ENCODE results near the gene TBC1D19.
A peak's percentile ranks its signal among the peaks of the same experiment; 100 is the strongest.

The TBC1D19 gene

DNA sequence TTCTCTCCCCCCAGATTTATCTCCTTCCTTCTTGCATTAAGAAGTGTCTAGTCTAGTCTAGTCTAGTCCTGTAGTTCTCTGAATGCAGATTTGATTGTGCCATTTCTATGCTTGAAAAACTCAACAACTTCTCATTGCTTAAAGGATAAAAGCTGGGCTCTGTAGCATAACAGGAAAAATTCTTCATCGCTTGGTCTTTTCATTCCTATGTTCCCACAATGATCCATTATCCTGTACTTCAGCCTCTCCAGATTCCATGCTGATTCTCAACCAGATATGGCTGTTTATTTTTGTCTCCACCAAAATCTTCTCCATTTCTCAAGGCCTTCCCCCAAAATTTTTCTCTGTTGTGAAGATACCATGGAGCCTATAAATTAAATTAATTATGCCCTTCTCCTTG lies 173.9 kb downstream of the TBC1D19 start:
- no peaks in the 10 kb centered on the region for H3K27me3 Mint-ChIP-seq
- no peaks in the 10 kb centered on the region for H3K9me3 Mint-ChIP-seq
- H3K4me1 Mint-ChIP-seq: no peaks in the 10 kb centered on the region
- H3K27ac Mint-ChIP-seq: no peak overlapping the region
- no peak for ATAC-seq
- H3K4me3 Mint-ChIP-seq: no peak overlapping the region
- peaks cover 26% of the 10 kb centered on the region for H3K36me3 Mint-ChIP-seq

DNA sequence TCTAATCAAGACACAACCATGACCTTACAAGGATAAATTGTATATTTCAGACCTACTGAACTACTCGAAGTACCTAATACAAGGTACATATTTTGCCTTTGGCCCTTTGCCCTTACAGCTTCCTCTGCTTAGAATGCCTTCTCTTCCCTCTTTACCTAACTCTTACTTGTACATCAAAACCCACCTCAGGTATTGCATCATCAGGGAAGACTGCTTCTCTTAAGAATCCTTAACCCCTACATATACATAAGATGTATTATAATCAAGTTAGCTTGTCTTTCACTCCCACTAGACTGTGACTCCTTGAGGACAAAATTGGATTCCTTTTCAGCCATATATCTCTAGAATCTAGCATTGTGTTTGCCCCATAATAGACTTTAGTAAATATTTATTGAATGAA lies 175.0 kb downstream of the TBC1D19 start:
- Mint-ChIP-seq H3K4me3 (no peak overlapping the region), H3K27ac (no peak overlapping the region), H3K9me3 (no peaks in the 10 kb centered on the region), H3K4me1 (no peaks in the 10 kb centered on the region), H3K27me3 (no peaks in the 10 kb centered on the region), H3K36me3 (peaks cover 26% of the 10 kb centered on the region)
- no peak for ATAC-seq

DNA sequence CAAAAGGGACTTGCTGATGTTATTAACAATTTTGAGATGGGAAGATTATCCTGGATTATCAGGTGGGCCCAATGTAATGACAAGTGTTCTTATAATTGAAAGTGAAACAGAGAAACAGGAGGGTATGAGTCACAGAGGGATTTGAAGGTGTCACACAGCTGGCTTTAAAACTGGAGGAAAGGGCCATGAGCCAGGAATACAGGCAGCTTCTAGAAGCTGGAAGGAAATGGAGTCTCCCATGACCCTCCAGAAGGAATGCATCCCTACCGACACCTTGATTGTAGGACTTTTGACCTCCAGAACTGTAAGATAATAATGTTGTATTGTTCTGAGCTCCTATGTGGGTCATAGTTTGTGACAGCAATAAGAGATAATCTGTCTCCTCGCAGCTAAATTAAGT lies 178.8 kb downstream of the TBC1D19 start:
- H3K4me3 Mint-ChIP-seq: no peak overlapping the region
- no peak for ATAC-seq
- peaks cover 36% of the 10 kb centered on the region for H3K36me3 Mint-ChIP-seq
- no peaks in the 10 kb centered on the region for H3K9me3 Mint-ChIP-seq
- H3K4me1 Mint-ChIP-seq: no peaks in the 10 kb centered on the region
- no peak overlapping the region for H3K27ac Mint-ChIP-seq
- H3K27me3 Mint-ChIP-seq: no peaks in the 10 kb centered on the region

DNA sequence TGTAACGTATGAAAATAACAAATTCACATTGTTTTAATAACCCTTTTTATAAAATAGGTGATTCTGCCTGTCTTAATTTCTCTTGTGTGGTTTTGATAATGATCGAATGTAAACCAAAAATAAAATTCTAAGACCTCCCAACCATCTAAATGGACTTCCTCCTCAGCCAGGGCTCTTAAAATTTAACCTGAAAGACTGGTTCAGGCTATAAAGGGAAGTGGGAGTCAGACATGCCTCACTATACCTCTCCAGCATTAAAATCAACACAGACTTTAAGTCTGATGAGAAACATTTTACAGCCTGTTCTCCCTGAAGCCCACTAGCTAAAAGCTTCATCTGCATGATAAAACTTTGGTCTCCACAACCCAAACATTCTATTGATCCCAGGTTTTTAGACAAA lies 179.2 kb downstream of the TBC1D19 start:
- H3K27me3 Mint-ChIP-seq: no peaks in the 10 kb centered on the region
- peaks cover 31% of the 10 kb centered on the region for H3K36me3 Mint-ChIP-seq
- H3K9me3 Mint-ChIP-seq: no peaks in the 10 kb centered on the region
- no peak overlapping the region for H3K4me3 Mint-ChIP-seq
- H3K4me1 Mint-ChIP-seq: no peaks in the 10 kb centered on the region
- no peak for ATAC-seq
- no peak overlapping the region for H3K27ac Mint-ChIP-seq

DNA sequence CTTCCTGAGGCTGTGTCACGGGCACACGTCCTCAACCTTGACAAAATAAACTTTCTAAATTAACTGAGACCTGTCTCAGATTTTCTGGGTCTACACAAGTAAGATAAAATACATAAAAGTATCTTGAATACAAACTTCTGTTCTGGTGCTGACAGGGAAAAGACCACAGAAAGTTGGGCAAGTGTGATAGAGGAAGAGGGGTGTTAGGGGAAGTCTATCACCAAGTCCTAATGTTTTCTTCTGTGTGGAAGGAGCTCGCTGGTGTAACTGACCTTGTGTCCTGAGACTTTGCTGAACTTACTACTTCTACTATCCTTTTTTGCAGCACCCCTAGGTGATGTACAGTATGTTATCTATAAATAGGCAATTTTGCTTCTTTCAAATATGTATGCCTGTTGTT lies 179.8 kb downstream of the TBC1D19 start:
- no peak for ATAC-seq

DNA sequence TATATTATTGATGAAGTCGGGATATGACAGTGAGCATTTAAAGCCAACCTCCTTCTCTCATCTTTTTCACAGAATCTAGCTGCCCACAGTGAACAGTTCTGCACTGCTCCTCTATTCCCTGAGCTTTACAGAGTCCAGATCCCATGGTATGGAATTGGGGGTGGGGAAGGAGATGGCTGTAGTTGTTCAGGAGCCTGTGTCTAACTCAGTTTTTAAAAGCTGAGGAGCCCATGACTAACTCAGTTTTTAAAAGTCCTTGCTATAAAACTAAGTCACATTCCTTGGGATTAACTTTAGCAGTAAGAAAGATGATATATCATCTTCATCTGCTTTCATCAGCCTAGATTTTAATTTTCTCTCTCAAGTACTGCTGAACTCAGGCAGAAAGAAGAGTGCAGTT lies 180.3 kb downstream of the TBC1D19 start:
- H3K9me3 Mint-ChIP-seq: no peaks in the 10 kb centered on the region
- no peak overlapping the region for H3K4me3 Mint-ChIP-seq
- ATAC-seq: no peak
- no peak overlapping the region for H3K27ac Mint-ChIP-seq
- peaks cover 23% of the 10 kb centered on the region for H3K36me3 Mint-ChIP-seq
- no peaks in the 10 kb centered on the region for H3K4me1 Mint-ChIP-seq
- H3K27me3 Mint-ChIP-seq: no peaks in the 10 kb centered on the region

More for the DNA sequence above, 179.8 kb downstream of the TBC1D19 start:
- Mint-ChIP-seq H3K4me1 (no peaks in the 10 kb centered on the region), H3K27me3 (no peaks in the 10 kb centered on the region), H3K4me3 (no peak overlapping the region), H3K9me3 (no peaks in the 10 kb centered on the region), H3K27ac (no peak overlapping the region), H3K36me3 (peaks cover 27% of the 10 kb centered on the region)

DNA sequence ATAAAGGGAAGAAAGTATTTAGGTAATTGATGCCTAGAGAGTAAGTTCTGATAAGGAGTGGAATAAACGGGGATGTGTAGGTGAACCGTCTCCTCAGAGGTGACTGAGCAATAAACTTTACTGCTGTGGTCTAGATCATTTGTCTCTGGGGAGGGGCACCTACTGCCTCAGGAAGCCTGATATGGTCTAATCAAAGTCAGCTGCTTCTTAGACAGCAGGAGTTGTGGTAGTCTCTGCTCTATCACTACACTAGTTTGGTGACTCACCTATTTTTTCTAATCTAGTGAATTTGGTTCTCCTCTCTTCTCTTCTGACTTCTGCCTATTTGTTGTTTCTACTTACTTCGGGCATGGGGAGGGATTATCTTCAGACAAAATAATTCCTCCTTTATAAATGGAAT lies 181.6 kb downstream of the TBC1D19 start:
- Mint-ChIP-seq H3K27ac (no peak overlapping the region), H3K27me3 (no peaks in the 10 kb centered on the region), H3K4me3 (no peak overlapping the region), H3K4me1 (no peaks in the 10 kb centered on the region), H3K36me3 (peaks cover 28% of the 10 kb centered on the region), H3K9me3 (no peaks in the 10 kb centered on the region)
- ATAC-seq: no peak

DNA sequence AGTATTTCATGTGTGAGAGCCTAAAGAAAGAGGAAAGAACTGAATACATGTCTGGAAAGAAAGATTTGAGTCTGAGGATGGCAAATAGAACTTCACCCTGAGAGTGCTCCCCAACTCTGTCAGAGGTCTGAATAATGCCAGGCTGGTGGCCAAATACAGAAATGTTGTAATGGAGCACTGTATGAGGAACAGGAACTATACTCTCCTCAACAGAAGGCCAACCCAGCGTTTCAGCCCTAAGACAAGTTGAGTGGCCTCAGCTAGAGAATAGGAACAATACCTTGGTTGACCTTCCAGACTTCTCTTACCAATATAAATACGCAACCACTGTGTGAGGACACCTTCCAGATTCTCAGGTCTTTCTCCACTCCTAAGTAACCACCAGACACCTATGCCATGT lies 182.3 kb downstream of the TBC1D19 start:
- Mint-ChIP-seq H3K9me3 (no peaks in the 10 kb centered on the region), H3K27me3 (no peaks in the 10 kb centered on the region), H3K4me1 (no peaks in the 10 kb centered on the region), H3K36me3 (peaks cover 34% of the 10 kb centered on the region), H3K4me3 (no peak overlapping the region), H3K27ac (no peak overlapping the region)
- no peak for ATAC-seq

DNA sequence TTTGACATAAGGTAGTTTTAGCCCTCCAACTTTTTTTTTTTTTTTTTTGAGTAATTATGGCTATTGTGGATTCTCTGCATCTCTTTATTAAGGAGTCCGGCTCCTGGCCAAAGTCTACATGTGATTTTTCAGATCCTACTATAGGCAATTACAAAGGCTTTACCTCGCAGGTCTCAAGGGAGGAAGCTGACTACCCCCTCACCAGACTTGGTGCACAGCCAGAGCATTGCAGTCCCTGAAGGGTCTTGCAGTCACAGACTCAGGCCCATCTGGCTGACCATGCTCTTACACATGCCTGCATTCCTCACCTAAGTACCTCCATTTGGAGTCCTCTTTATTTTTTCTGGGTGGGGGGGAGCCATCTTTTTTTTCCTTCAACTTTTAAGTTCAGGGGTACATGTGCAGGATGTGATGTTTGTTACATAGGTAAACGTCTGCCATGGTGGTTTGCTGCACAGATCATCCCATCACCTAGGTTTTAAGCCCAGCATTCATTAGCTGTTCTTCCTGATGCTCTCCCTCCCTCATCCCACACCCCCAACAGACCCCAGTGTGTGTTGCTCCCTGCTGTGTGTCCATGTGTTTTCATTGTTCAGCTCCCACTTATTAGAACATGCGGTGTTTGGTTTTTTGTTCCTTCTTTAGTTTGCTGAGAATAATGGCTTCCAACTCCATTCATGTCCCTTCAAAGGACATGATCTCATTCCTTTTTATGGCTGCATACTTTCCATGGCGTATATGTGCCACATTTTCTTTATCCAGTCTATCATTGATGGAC lies 188.4 kb downstream of the TBC1D19 start:
- H3K4me3 Mint-ChIP-seq: no peak overlapping the region
- H3K27me3 Mint-ChIP-seq: no peaks in the 10 kb centered on the region
- no peak overlapping the region for H3K27ac Mint-ChIP-seq
- peaks cover 6% of the 10 kb centered on the region for H3K9me3 Mint-ChIP-seq
- ATAC-seq: no peak
- peaks cover 46% of the 10 kb centered on the region for H3K36me3 Mint-ChIP-seq
- no peaks in the 10 kb centered on the region for H3K4me1 Mint-ChIP-seq

DNA sequence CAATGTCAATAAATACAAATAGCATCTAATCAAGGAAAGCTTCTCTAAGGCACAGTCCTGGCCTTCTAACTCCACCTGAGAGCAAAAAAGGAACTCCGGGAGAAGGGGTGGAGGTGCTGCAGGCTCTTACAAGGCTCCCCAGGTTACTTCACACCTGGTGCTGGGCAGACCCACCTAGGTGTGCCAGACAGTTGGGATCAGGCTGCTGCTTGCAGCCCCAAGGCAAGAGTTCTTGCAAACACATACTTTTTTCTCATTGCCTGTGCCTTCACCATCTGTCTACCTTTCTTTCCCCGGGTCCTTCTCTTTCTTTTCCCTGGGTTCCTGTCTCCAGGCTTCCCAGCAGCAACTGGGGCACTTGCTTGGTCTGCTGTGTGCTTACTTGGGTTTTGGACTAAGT lies 195.3 kb downstream of the TBC1D19 start:
- peaks cover 6% of the 10 kb centered on the region for H3K4me1 Mint-ChIP-seq
- H3K27me3 Mint-ChIP-seq: no peaks in the 10 kb centered on the region
- H3K36me3 Mint-ChIP-seq: peaks cover 4% of the 10 kb centered on the region
- no peak for ATAC-seq
- H3K4me3 Mint-ChIP-seq: no peak overlapping the region
- H3K27ac Mint-ChIP-seq: no peak overlapping the region
- H3K9me3 Mint-ChIP-seq: peaks cover 1% of the 10 kb centered on the region

DNA sequence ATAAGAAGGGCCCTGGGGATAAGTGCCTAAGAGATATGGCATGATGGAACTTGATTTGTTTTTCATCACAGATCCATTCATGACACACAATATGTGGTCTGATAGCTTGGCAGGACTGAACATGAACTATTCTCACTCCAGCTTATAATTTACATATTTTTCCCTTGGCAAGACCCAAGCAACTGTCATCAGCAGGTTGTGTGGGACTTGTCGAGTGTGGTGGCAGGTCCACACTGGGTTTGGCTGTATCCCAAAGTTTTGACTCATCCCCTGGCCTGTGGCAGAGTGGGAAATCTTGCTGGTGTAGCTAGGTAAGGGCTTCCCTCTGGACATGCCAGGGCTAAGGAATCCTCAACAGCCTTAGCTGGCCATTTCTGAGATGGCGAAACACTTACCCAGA lies 195.8 kb downstream of the TBC1D19 start:
- H3K9me3 Mint-ChIP-seq: no peaks in the 10 kb centered on the region
- no peak overlapping the region for H3K27ac Mint-ChIP-seq
- no peaks in the 10 kb centered on the region for H3K36me3 Mint-ChIP-seq
- ATAC-seq: no peak
- H3K4me3 Mint-ChIP-seq: no peak overlapping the region
- H3K4me1 Mint-ChIP-seq: peaks cover 6% of the 10 kb centered on the region
- no peaks in the 10 kb centered on the region for H3K27me3 Mint-ChIP-seq

DNA sequence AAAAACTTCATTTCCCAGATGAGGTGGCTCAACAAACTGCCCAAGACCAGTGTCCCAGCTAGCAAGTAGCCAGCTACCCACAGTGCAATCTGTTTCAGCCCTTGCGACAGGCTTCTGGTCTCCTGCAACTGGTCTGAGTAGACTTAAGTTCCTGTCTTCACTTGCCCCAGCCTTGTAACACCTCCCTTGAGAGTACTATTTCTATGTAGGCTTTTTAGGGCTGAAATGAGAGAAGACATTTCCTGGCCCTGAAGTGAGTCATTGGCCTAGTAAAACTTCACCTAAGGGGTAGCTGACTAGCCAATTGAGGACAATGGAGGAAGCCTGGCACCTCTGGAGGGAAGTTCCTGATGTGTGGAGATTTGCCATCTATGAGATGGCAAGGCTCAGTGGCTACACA lies 196.7 kb downstream of the TBC1D19 start:
- no peak overlapping the region for H3K27ac Mint-ChIP-seq
- H3K36me3 Mint-ChIP-seq: no peaks in the 10 kb centered on the region
- no peak overlapping the region for H3K4me3 Mint-ChIP-seq
- peaks cover 6% of the 10 kb centered on the region for H3K4me1 Mint-ChIP-seq
- H3K27me3 Mint-ChIP-seq: no peaks in the 10 kb centered on the region
- no peaks in the 10 kb centered on the region for H3K9me3 Mint-ChIP-seq
- peak; percentile 76 for ATAC-seq

DNA sequence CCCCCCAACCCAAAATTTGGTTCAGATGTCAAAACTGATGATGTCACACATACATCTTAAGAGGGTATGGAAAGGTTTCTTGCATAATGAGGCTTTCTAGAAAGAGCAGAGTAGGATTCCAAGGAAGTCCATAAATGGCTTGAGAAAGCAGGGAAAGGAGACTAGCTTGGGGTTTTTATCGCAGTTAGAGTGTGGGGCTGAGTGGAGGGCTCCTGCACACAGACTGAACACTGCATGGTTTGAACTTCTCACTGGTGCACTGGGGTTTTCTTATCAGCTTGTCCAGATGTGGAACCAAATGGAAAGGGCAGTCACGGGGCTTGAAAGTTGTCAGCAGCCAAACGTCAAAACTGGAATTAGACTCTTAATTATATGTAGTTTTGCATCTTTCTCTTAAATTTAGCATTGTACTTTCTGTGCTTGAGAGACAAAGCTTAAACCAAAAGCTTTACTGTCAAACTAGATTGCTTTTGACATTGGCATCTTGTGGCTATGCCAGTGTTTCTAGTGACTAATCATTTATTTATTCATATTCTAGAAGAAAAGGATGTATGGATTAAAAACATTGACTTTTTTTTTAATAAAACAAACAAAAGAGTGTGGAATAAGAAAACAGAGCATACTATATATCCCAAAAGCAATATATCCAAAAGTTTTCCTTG lies 198.4 kb downstream of the TBC1D19 start:
- Mint-ChIP-seq H3K36me3 (no peaks in the 10 kb centered on the region), H3K27me3 (no peaks in the 10 kb centered on the region), H3K27ac (no peak overlapping the region), H3K9me3 (no peaks in the 10 kb centered on the region), H3K4me3 (no peak overlapping the region), H3K4me1 (peaks cover 20% of the 10 kb centered on the region)
- no peak for ATAC-seq

DNA sequence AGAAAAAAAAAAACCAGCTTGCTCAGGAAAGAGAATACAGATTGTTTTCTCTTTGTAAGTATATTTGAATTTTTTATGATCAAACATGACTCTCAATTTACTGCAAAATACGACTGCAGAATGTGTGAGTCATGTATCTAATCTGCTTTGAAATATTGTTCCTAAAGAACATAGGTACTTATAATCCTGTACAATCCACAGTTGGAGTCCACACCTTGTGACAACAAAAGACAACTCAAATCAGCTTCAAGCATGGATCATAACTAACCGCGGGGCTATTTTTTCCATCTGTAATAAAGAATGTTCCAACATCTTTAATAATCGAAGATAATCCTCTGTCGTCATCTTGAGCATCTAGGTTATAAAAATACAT lies 198.9 kb downstream of the TBC1D19 start:
- Mint-ChIP-seq H3K4me1 (peaks cover 26% of the 10 kb centered on the region), H3K27ac (no peak overlapping the region), H3K4me3 (no peak overlapping the region), H3K9me3 (no peaks in the 10 kb centered on the region), H3K36me3 (no peaks in the 10 kb centered on the region), H3K27me3 (no peaks in the 10 kb centered on the region)
- ATAC-seq: no peak

DNA sequence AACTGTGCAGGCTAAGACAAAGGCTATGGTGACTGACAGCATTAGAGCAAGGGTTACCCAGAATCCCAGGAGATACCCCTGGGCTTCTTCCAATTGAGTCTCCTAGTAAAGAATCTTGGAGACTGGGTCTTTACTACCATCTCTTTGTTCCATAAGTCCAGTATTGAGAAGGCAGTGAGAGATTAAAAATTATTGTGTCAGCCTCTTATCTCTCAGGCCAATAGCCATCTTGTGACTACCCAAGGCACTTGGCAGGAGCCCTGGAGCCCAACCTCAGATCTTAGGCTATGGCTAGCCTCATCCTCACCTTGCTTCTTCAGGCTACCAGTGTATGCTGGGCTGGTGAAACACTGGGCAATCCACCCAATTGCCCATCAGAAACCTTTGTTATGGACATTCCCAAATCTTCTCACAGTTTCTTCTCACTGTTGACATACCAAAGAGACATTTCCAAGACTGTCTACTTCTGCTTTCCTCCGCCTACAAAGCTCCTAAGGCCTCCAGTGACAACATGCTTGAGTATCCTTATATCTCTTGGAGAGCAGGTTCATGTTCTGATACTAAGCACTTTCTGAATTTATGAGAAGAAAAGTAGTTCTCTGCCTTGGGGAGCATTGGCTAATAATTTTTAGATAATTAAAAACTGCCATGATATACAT lies 200.5 kb downstream of the TBC1D19 start:
- no peaks in the 10 kb centered on the region for H3K9me3 Mint-ChIP-seq

DNA sequence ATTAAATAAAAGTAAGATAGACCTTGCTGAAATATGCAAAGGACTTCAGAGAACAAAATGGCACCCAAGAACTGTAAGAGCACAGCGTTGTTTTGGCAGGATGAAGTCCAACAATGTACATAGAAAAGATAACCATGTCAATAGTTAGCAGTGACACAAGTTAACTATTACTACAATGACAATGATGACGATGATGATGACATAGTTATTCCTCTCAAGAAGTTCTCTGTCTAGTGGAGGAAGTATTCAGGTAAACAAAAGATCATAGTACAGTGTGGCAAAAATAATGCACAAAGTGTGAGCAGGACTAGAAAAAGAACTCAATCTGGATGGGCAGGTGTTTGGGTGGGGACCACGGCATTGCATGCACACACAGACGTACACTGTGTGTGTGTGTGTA lies 201.4 kb downstream of the TBC1D19 start:
- Mint-ChIP-seq H3K4me1 (peaks cover 28% of the 10 kb centered on the region), H3K9me3 (no peaks in the 10 kb centered on the region), H3K4me3 (no peak overlapping the region), H3K27ac (no peak overlapping the region), H3K27me3 (no peaks in the 10 kb centered on the region), H3K36me3 (peaks cover 5% of the 10 kb centered on the region)
- ATAC-seq: no peak

More for the DNA sequence above, 200.5 kb downstream of the TBC1D19 start:
- peaks cover 30% of the 10 kb centered on the region for H3K4me1 Mint-ChIP-seq
- no peaks in the 10 kb centered on the region for H3K27me3 Mint-ChIP-seq
- peaks cover 2% of the 10 kb centered on the region for H3K36me3 Mint-ChIP-seq
- no peak overlapping the region for H3K4me3 Mint-ChIP-seq
- H3K27ac Mint-ChIP-seq: no peak overlapping the region
- no peak for ATAC-seq

All from stimulated activated memory B cell treated with anti-CD40 and anti-IgM and Interleukin-4, amounts not matched to agents 10 μg/mL and 1 μg/mL and 100 μg/mL, for 72 hours (primary cell).